ENCODE measurements around the gene LINC01488. TPM values are rescaled to one million over a fixed set of nuclear protein-coding genes. Genes with fewer than 3 reads are reported as not detected.

LINC01488 gene
- total and polyA plus RNA-seq, 10 of the 15 experiments (the other 5 are each of a cell fraction or from before 2014, with no cell fraction given): not detected

- TF ChIP-seq BCL3 (IDR thresholded peaks at IDR 0.05; ENCODE audit: borderline replicate concordance, insufficient read depth, low read depth, low read length, poor library complexity, severe bottlenecking) (no peak), WRNIP1 (IDR thresholded peaks at IDR 0.05; ENCODE audit: borderline replicate concordance, low read depth, low read length) (no peak), ASH2L (IDR thresholded peaks at IDR 0.05; ENCODE audit: borderline replicate concordance, low read depth) (no peak), GABPA (IDR thresholded peaks at IDR 0.05; ENCODE audit: low read depth) (no peak), SRF (IDR thresholded peaks at IDR 0.05; ENCODE audit: low read depth in 2 of 2, low read length in 2 of 2) (no peak), E2F4 (IDR thresholded peaks at IDR 0.05; ENCODE audit: low read depth, low read length) (no peak)
These were observed 10.4 kb upstream of the LINC01488 start (continued) for GRCh38 chr11:69470793-69471728.

DNA sequence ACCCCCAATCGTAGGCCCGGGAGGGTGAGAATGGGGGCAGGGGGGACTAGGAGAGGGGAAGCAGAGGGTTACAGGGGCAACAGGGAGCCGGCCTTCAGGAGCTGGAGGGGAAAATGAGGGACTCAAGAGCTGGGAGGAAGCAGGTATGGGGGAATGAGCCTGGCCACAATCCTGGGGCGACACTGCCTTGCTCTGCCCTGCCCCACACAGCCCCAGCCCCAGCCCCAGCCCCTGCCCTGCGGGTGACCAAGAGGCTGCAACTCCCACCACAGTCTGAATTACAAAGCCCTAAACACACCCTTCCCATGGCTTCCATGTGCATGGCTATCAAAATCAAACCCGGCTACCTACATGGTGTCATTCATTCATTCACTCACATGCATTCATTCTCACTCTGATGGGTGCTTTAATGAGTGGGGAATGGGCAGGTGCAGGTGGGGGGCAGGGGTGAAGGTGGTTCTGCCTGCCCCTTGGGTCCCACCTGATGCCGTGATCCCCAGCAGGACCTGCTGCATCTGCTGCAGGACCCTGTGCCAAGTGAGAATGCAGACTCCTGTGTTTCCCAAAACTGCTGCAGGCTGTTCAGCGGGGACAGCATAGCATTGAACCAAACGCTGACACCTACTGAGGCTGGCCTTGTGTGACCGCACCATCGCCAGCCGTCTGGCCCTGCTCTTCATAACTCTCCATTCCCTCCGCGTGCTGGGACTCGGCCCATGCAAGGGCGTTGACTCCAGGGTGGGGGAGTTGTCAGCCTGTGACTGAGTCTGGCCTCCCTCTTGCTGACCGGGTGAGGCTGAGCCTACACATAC, 9.5 kb upstream of the LINC01488 start:
- ATAC-seq (no peak), FAIRE-seq (no peak), DNase-seq (ENCODE audit: low read depth, low spot score) (no peak)
- no peak overlapping the region for H3K4me2 ChIP-seq (ENCODE audit: control insufficient read depth, insufficient read depth)
- ChIA-PET CTCF (no interaction called here), POLR2A (no interaction called here), RAD21 (ENCODE audit: unreplicated experiment) (no interaction called here), SMC1A (ENCODE audit: uncharacterized antibody, unreplicated experiment) (no interaction called here)
- no TSS peak for BruUV-seq (replicated peaks)
- peaks cover 0 to 1% of the 10 kb centered on the region in 2 experiments; a peak in 1 of 4 replicates for H3K27me3 ChIP-seq (replicated peaks in 1 of 2; ENCODE audit: control insufficient read depth in 2 of 2, insufficient read depth in 2 of 2, low read length in 1 of 2)
- in situ Hi-C loops (cut with MboI) (no loop called here), intact Hi-C loops (cut with micrococcal nuclease; ENCODE audit: unreplicated experiment) (no loop called here)
- H3K9ac ChIP-seq (ENCODE audit: control insufficient read depth, insufficient read depth, low read length): no peak overlapping the region
- H3K79me2 ChIP-seq (ENCODE audit: control insufficient read depth, insufficient read depth, low read length): no peaks in the 10 kb centered on the region
- H3K4me3 ChIP-seq: no peak overlapping the region
- peaks cover 12% of the 10 kb centered on the region for H3K4me1 ChIP-seq (ENCODE audit: control insufficient read depth, insufficient read depth, low read length)
- H2AFZ ChIP-seq (ENCODE audit: control insufficient read depth, low read depth, low read length): no peak overlapping the region
- no peaks in the 10 kb centered on the region for H4K20me1 ChIP-seq (ENCODE audit: control insufficient read depth, insufficient read depth)
- 48% methylated on average over 15 of the region's 17 CpGs for WGBS (ENCODE audit: insufficient coverage, insufficient replicate concordance, low lambda C conversion rate, missing lambda C conversion rate)
- H3K36me3 ChIP-seq (ENCODE audit: control insufficient read depth in 2 of 2, insufficient read depth in 2 of 2, low read length in 1 of 2): no peaks in the 10 kb centered on the region
- no peak overlapping the region for H3K27ac ChIP-seq (ENCODE audit: control insufficient read depth, insufficient read depth)
- peaks cover 2% of the 10 kb centered on the region; the same call in 1 of the 3 replicates for H3K9me3 ChIP-seq (replicated peaks; ENCODE audit: control insufficient read depth, insufficient read depth, low read length)
- no peak for TF ChIP-seq STAT1 (conservative IDR thresholded peaks at IDR 0.05)
- TF ChIP-seq HDAC2 (IDR thresholded peaks at IDR 0.05): no peak
- TF ChIP-seq SP1 (IDR thresholded peaks at IDR 0.05; ENCODE audit: low read depth, low read length): no peak
- no peak for TF ChIP-seq MTA3 (IDR thresholded peaks at IDR 0.05; ENCODE audit: borderline replicate concordance, low read length)
- no peak for TF ChIP-seq RAD21 (IDR thresholded peaks at IDR 0.05; ENCODE audit: insufficient read depth, low read depth, low read length)
- TF ChIP-seq NFYA (IDR thresholded peaks at IDR 0.05; ENCODE audit: borderline replicate concordance, low read depth, low read length): no peak
- no peak for TF ChIP-seq ATF7 (IDR thresholded peaks at IDR 0.05; ENCODE audit: low read depth)
- no peak for TF ChIP-seq ELK1 (IDR thresholded peaks at IDR 0.05; ENCODE audit: low read depth, low read length)
